Sigmoid colon (tissue), 7 donors: Measurements from ENCODE around the gene CTNNA1. TPM values are rescaled to one million over a fixed set of nuclear protein-coding genes. Genes with fewer than 3 reads are reported as not detected.
"Not testable (repeated sequence)": the region's sequence is repeated elsewhere in the genome, so short reads cannot be mapped to it uniquely, and the experiment has no call there.

Source experiments
- DNase-seq: peaks from one replicate; pipeline ENCODE4 v3.0.0-alpha.2; 2019
- H3K27ac ChIP-seq, 4 donors: fragments of 200-600 bp; sonication (generic); one replicate each; pipeline ENCODE4 v1.5.1; 2016 to 2019; ENCODE audit warnings: mild to moderate bottlenecking in 1 of 4
- H3K27me3 ChIP-seq, 3 donors: fragments of 200-600 bp; sonication (generic); one replicate each; pipeline ENCODE4 v1.5.1; 2019; ENCODE audit warnings: mild to moderate bottlenecking in 1 of 3
- H3K36me3 ChIP-seq, 4 donors: fragments of 200-600 bp; sonication (generic); one replicate each; pipeline ENCODE4 v1.5.1; 2016 to 2019
- H3K4me1 ChIP-seq, 4 donors: fragments of 200-600 bp; sonication (generic); one replicate each; pipeline ENCODE4 v1.5.1; 2017 to 2019
- H3K4me3 ChIP-seq, 4 donors: fragments of 200-600 bp; sonication (generic); one replicate each; pipeline ENCODE4 v1.5.1; 2017 to 2019; ENCODE audit warnings: mild to moderate bottlenecking in 2 of 4, moderate library complexity in 1 of 4
- H3K9me3 ChIP-seq, 4 donors: fragments of 200-600 bp in 3 of 4; sonication (generic) in 3 of 4; one replicate each; pipeline versions ENCODE4 v1.5.1 to v1.6.1; 2013 to 2019
- EP300 ChIP-seq, 4 donors: sonication (generic); formaldehyde crosslinking; IDR thresholded peaks; one replicate each; pipeline ENCODE4 v1.6.1; 2017; ENCODE audit warnings: antibody characterized with exemption in 4 of 4
- POLR2A ChIP-seq, 2 donors: fragments of 450-650 bp; IDR thresholded peaks; one replicate each; pipeline ENCODE4 v1.6.1; 2016; ENCODE audit warnings: antibody characterized with exemption in 2 of 2, mild to moderate bottlenecking in 2 of 2, moderate library complexity in 2 of 2
- POLR2AphosphoS5 ChIP-seq, 4 donors: sonication (generic); formaldehyde crosslinking; IDR thresholded peaks; one replicate each; pipeline ENCODE4 v1.6.1; 2017; ENCODE audit warnings: antibody characterized with exemption in 4 of 4
- WGBS, 2 donors: extraction: QIAGEN DNeasy Blood & Tissue Kit; methylation state at CpG; one replicate each; pipeline ENCODE4 v1.1.7; 2013; 5-methylcytosine and 5-hydroxymethylcytosine counted together
- intact Hi-C: fragments of 100-400 bp; cut with DNase I; formaldehyde crosslinking; loops from one replicate; pipeline ENCODE4 v1.15.1; 2023
- polyA plus RNA-seq, 3 donors: library from polyadenylated mRNA; stranded (reverse); fragments of 200-250 nt; gene quantifications; one replicate each; pipeline ENCODE4 v1.2.3, GENCODE V29; 2013
- total RNA-seq, 4 donors: library from RNA; depleted of rRNA; stranded (reverse); fragments of >200 nt; gene quantifications; one replicate each; pipeline ENCODE4 v1.1.0, GENCODE V29; 2016
- TF ChIP-seq, protein P1 (sequence below), 4 experiments: fragments of 450-650 bp in 3 of 4; fragments of 200-600 bp in 1 of 4; IDR thresholded peaks; one replicate each; pipeline ENCODE4 v1.5.1; 2016 to 2019; ENCODE audit warnings: antibody characterized with exemption in 4 of 4, mild to moderate bottlenecking in 3 of 4, moderate library complexity in 2 of 4
- donor health status: healthy with polysubstance abuse.
- donor health status: Bipolar disorder and iron deficiency.
- donor health status: healthy.

The CTNNA1 gene
- total and polyA plus RNA-seq, 7 donors = 163 to 256 (median 188) TPM

DNA sequence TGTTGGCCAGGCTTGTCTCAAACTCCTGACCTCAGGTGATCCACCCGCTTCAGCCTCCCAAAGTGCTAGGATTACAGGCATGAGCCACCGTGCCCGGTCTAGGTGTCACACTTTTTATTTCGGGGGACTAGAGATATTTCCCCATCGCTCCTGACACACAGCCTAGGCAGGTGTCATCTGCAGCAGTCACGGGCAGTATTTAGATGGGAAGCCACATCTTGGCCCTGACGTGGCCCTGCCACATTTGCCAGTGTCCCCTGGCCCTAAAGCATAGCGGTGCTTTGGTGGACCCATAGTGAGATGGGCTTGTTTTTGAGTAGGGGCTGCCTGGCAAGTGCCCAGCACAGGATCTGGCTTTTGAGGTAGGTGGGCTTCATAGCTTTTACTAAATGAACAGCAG is 167.0 kb downstream of the CTNNA1 start:
- 85 to 97% methylated on average over 8 of the region's 8 CpGs for WGBS, 2 donors
- Histone ChIP-seq H3K4me3 (no peak overlapping the region), H3K27ac (no peak overlapping the region), H3K27me3 (no peaks in the 10 kb centered on the region), H3K9me3 (no peaks in the 10 kb centered on the region), H3K36me3 (peaks cover 8 to 30% (median 10%) of the 10 kb centered on the region in 4 donors), H3K4me1 (no peaks in the 10 kb centered on the region)
- TF ChIP-seq POLR2A (IDR thresholded peaks at IDR 0.05) = no peak
- TF ChIP-seq, protein P1, sequence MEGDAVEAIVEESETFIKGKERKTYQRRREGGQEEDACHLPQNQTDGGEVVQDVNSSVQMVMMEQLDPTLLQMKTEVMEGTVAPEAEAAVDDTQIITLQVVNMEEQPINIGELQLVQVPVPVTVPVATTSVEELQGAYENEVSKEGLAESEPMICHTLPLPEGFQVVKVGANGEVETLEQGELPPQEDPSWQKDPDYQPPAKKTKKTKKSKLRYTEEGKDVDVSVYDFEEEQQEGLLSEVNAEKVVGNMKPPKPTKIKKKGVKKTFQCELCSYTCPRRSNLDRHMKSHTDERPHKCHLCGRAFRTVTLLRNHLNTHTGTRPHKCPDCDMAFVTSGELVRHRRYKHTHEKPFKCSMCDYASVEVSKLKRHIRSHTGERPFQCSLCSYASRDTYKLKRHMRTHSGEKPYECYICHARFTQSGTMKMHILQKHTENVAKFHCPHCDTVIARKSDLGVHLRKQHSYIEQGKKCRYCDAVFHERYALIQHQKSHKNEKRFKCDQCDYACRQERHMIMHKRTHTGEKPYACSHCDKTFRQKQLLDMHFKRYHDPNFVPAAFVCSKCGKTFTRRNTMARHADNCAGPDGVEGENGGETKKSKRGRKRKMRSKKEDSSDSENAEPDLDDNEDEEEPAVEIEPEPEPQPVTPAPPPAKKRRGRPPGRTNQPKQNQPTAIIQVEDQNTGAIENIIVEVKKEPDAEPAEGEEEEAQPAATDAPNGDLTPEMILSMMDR (IDR thresholded peaks at IDR 0.05) = no peak
- no peak for TF ChIP-seq POLR2AphosphoS5 (IDR thresholded peaks at IDR 0.05)
- intact Hi-C loops = no loop called here
- no peak for DNase-seq

DNA sequence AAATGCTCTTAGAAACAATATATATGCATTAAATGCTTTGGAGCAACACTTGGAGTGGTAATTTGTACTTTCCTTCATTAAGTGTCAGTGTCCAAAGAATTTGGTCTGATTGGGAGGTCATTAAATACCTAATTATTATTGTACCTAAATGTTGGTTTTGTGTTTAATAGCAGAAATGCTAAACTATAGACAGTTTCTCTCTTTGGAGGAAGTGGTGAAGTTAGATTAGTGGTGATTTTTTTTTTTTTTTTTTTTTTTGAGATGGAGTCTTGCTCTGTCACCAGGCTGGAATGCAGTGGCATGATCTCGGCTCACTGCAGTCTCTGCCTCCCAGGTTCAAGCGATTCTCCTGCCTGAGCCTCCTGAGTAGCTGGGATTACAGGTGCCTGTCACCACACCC is 168.1 kb downstream of the CTNNA1 start:
- H3K4me3 ChIP-seq, H3K27me3 ChIP-seq, H3K27ac ChIP-seq, H3K4me1 ChIP-seq, H3K9me3 ChIP-seq, intact Hi-C loops, DNase-seq: not testable (repeated sequence)
- WGBS, 2 donors = 91 to 94% methylated on average over 2 of the region's 2 CpGs
- H3K36me3 ChIP-seq = peaks cover 19 to 42% (median 22%) of the 10 kb centered on the region in 4 donors

DNA sequence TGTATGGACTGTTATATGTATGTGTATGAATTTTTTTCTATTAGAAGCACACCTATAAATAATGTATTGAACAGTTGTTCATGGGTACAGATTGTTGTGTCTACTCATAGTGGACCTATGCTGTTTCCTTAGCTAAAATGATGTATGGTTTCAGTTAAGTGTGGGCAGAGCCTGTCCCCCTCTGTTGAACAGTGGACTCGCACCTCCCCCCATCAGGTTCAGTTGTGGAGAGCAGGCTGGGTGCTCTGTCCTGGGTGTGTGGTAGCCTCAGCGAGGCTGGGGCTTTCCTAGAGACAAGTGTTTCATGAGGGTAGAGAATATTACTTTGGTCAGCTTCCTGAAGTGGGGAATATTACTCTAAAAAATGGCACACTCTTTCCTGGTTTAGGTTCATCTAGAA is 169.3 kb downstream of the CTNNA1 start:
- Histone ChIP-seq H3K4me3 (no peak overlapping the region), H3K4me1 (peaks cover 0 to 6% (median 2%) of the 10 kb centered on the region in 4 donors), H3K9me3 (no peaks in the 10 kb centered on the region), H3K27ac (no peak overlapping the region), H3K27me3 (no peaks in the 10 kb centered on the region), H3K36me3 (peaks cover 19 to 51% (median 31%) of the 10 kb centered on the region in 4 donors)
- intact Hi-C loops = no loop called here
- 89 to 90% methylated on average over 2 of the region's 2 CpGs for WGBS, 2 donors
- no peak for DNase-seq
- TF ChIP-seq, protein P1 (IDR thresholded peaks at IDR 0.05) = no peak
- no peak for TF ChIP-seq POLR2AphosphoS5 (IDR thresholded peaks at IDR 0.05)
- TF ChIP-seq EP300 (IDR thresholded peaks at IDR 0.05) = no peak
- TF ChIP-seq POLR2A (IDR thresholded peaks at IDR 0.05) = no peak

DNA sequence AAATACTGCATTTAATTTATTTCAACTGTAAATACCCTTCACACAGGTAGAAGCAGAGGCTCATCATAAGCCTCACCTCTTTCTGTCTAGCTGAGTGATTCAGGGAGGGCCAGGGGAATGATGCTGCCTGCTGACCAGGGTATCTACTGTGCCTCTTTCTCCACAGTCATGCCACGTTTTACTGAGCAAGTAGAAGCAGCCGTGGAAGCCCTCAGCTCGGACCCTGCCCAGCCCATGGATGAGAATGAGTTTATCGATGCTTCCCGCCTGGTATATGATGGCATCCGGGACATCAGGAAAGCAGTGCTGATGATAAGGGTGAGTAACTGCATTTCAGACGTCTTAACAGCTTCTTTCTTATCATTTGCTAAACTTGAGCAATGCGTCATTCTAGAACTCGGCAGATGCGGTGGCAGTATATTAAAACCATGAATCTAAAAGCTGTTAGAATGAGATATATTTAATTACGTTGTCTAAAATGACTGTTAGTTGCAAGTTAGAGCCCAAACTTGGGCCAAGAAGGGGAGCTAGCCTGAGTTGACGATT is 171.9 kb downstream of the CTNNA1 start:
- no peak for DNase-seq
- peaks cover 23 to 54% (median 40%) of the 10 kb centered on the region in 4 donors for H3K36me3 ChIP-seq
- H3K4me1 ChIP-seq = peaks cover 0 to 14% (median 6%) of the 10 kb centered on the region in 4 donors
- no peak overlapping the region for H3K27ac ChIP-seq
- no peak for TF ChIP-seq POLR2AphosphoS5 (IDR thresholded peaks at IDR 0.05)
- TF ChIP-seq EP300 (IDR thresholded peaks at IDR 0.05) = no peak
- TF ChIP-seq, protein P1 (IDR thresholded peaks at IDR 0.05) = no peak
- TF ChIP-seq POLR2A (IDR thresholded peaks at IDR 0.05) = no peak
- no peaks in the 10 kb centered on the region for H3K9me3 ChIP-seq
- H3K4me3 ChIP-seq = no peak overlapping the region
- H3K27me3 ChIP-seq = no peaks in the 10 kb centered on the region
- intact Hi-C loops = no loop called here
- 94 to 95% methylated on average over 12 of the region's 12 CpGs for WGBS, 2 donors

DNA sequence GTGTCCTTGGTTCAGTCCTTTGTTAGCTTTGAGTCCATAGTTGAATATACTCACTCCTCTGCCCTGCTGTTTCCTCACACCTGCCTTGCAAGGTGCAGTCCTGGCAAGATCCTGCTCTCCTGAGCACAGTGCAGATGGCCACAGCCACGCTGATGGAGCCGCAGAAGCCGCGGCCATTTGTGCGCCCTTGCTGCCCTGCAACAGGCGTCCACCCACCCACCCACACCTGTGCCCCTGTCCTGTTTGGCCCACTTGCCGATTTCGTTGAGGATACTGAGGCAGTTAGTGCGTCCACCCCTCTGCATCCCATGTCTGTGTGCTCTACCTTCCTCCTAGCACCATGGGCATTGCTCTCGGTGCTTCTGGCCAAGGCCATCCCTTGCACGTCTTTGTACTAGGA is 173.0 kb downstream of the CTNNA1 start:
- no peak overlapping the region for H3K4me3 ChIP-seq
- no peak for DNase-seq
- WGBS, 2 donors = 92 to 96% methylated on average over 11 of the region's 11 CpGs
- H3K36me3 ChIP-seq = peaks cover 24 to 65% (median 51%) of the 10 kb centered on the region in 4 donors
- H3K4me1 ChIP-seq = peaks cover 0 to 14% (median 6%) of the 10 kb centered on the region in 4 donors
- H3K27me3 ChIP-seq = no peaks in the 10 kb centered on the region
- H3K27ac ChIP-seq = no peak overlapping the region
- TF ChIP-seq, protein P1 (IDR thresholded peaks at IDR 0.05) = no peak
- intact Hi-C loops = no loop called here
- H3K9me3 ChIP-seq = no peaks in the 10 kb centered on the region
